Stomach (tissue), 4 donors: ENCODE results near the gene NLK.

Experiments used
- POLR2A ChIP-seq, 4 donors: fragments of 450-650 bp; IDR thresholded peaks; one replicate each; pipeline ENCODE4 v1.6.1; 2016; ENCODE audit warnings: antibody characterized with exemption in 4 of 4, control low read depth in 2 of 4, mild to moderate bottlenecking in 1 of 4, moderate library complexity in 1 of 4
- POLR2AphosphoS5 ChIP-seq, 3 donors: sonication (generic); formaldehyde crosslinking; IDR thresholded peaks; one replicate each; pipeline ENCODE4 v1.6.1; 2016; ENCODE audit warnings: antibody characterized with exemption in 3 of 3
- TF ChIP-seq, protein P1 (sequence below), 7 experiments: fragments of 450-650 bp in 4 of 7; fragments of 200-600 bp in 3 of 7; sonication (generic) in 3 of 7; IDR thresholded peaks; one replicate each; pipeline ENCODE4 v1.5.1; 2016 to 2019; ENCODE audit warnings: antibody characterized with exemption in 7 of 7, control low read depth in 2 of 7, mild to moderate bottlenecking in 1 of 7

- TF ChIP-seq, protein P1, sequence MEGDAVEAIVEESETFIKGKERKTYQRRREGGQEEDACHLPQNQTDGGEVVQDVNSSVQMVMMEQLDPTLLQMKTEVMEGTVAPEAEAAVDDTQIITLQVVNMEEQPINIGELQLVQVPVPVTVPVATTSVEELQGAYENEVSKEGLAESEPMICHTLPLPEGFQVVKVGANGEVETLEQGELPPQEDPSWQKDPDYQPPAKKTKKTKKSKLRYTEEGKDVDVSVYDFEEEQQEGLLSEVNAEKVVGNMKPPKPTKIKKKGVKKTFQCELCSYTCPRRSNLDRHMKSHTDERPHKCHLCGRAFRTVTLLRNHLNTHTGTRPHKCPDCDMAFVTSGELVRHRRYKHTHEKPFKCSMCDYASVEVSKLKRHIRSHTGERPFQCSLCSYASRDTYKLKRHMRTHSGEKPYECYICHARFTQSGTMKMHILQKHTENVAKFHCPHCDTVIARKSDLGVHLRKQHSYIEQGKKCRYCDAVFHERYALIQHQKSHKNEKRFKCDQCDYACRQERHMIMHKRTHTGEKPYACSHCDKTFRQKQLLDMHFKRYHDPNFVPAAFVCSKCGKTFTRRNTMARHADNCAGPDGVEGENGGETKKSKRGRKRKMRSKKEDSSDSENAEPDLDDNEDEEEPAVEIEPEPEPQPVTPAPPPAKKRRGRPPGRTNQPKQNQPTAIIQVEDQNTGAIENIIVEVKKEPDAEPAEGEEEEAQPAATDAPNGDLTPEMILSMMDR (IDR thresholded peaks at IDR 0.05), result no peak
- TF ChIP-seq POLR2A (IDR thresholded peaks at IDR 0.05), result no peak
- TF ChIP-seq POLR2AphosphoS5 (IDR thresholded peaks at IDR 0.05), result no peak
Observed at GRCh38 chr17:28124962-28125361, 82.5 kb downstream of the NLK start.
